HG02840 (cell line): ENCODE results near the gene SULT2B1.

ENCODE experiments used
- ATAC-seq: cut with Tn5 transposase; IDR thresholded peaks from one replicate; pipeline ENCODE4 v1.9.1; 2021; ENCODE audit warnings: mild to moderate bottlenecking, moderate library complexity, moderate number of reproducible peaks; ENCODE audit not compliant: unreplicated experiment, low FRiP score

SULT2B1 gene

DNA sequence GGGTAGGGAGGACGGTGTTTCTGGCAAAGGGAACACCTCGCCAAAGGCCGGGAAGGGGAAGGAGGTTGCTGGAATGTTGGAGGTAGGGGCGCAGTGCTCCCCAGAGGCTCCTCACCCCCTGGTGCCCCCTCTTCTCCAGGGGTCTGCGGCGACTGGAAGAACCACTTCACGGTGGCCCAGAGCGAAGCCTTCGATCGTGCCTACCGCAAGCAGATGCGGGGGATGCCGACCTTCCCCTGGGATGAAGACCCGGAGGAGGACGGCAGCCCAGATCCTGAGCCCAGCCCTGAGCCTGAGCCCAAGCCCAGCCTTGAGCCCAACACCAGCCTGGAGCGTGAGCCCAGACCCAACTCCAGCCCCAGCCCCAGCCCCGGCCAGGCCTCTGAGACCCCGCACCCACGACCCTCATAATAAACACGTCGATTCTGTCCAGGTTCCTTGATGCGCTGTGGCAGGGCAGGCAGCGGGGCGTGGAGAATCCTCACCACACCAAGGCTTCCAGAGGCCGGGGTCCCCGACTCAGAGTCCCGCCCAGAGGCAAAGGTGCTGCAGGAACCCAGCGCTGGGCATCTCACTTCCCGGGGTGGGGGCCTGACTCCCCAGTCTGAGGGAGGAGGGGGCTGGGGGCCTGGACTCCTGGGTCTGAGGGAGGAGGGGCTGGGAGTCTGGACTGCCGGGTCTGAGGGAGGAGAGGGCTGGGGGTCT is 47.2 kb downstream of the SULT2B1 start:
- ATAC-seq: no peak

GRCh38 chr19:48600679-48601417 is 48.9 kb downstream of the SULT2B1 start:
- no peak for ATAC-seq

DNA sequence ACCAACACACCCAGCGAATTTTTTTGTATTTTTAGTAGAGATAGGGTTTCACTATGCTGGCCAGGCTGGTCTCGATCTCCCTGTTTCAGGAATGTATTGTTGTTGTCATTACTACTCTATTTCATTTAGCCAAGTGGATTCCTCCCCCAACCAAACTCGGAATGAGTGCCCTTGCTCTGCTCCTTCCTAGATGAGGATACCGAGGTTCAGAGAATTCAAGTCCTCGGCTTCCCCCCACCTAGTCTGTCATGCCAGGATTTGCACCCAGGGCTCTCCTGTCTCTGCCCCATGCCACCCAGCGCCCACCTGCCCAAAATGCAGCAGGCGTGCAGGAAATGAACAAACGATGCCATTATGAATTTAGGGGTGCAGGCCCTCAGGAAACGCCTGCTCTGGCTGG is 51.0 kb downstream of the SULT2B1 start:
- no peak for ATAC-seq

DNA sequence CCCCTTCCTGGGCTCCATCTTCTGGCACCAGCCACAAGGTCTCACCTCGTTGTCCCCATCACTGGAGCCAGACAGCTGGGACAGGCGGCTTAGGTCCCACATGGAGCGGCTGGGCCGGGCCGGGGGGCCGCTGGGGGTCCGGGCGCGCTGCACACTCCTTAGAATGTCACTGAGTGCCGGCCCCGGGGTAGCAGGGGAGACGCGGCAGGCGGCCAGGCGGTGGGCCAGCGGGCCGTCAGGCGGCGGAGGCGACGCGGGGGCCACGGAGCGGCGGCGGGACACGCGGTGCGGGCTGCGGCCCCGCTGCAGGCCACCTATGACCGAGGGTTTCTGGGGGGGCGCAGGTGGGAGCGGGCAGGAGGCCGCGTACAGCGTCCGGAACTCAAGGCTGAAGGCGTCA is 51.5 kb downstream of the SULT2B1 start:
- no peak for ATAC-seq

GRCh38 chr19:48603850-48604249 is 51.9 kb downstream of the SULT2B1 start:
- no peak for ATAC-seq

DNA sequence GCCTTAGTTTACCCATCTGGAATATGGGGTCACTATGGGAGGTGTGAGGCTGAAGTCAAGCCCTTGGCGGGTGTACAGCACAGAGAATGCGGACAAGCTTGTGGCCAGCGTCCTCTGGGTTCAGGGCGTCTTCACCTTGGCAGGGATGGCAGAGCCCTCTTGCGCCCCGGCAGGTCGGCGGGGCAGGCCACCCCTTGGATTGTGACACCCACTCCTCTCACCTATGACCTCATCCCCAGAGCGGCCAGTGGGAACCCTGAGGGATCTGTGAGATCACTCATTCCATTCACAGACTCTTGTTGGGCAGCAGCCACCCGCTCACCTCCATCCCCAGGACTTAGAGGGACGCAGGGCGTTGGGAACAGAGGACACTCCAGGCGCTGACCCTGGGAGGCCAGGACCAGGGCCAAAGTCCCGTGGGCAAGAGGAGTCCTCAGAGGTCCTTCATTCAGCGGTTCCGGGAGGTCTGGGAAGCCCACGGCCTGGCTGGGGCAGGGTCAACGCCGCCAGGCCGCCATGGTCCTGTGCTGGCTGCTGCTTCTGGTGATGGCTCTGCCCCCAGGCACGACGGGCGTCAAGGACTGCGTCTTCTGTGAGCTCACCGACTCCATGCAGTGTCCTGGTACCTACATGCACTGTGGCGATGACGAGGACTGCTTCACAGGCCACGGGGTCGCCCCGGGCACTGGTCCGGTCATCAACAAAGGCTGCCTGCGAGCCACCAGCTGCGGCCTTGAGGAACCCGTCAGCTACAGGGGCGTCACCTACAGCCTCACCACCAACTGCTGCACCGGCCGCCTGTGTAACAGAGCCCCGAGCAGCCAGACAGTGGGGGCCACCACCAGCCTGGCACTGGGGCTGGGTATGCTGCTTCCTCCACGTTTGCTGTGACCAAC is 54.7 kb downstream of the SULT2B1 start, which contains the start of gene SPACA4:
TSS of gene SPACA4 (plus strand) at position 280 of the 896 bp plus-strand sequence. CDS start at position 517, 237 bp downstream.
- ATAC-seq: no peak

DNA sequence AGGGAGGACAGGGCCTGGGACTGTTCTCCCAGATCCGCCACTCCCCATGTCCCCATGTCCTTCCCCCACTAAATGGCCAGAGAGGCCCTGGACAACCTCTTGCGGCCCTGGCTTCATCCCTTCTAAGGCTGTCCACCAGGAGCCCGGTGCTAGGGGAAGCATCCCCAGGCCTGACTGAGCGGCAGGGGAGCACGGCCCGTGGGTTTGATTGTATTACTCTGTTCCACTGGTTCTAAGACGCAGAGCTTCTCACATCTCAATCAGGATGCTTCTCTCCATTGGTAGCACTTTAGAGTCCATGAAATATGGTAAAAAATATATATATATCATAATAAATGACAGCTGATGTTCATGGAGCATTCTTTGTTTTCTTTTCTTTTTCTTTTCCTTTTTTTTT is 55.4 kb downstream of the SULT2B1 start:
- ATAC-seq: no peak

DNA sequence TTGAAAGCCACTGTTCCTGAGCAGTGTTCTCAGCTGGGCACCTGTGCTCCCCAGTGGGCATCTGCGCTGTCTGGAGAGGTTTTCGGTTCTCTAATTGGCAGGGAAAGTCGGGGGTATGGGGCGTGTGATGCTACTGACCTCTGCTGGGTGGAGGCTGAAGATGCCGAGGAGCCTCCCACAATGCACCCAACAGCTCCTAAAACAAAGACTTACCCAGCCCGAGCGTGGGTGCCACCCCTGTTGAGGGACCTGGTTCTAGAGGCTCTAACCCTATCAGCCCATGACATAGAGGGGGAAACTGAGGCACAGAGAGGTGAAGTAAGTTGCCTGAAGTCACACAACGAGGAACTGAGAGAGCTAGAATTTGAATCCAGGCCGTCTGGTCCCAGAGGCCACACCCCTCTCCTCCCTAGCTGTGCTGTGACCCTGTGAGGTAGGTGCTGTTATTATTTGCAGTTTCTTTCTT is 56.9 kb downstream of the SULT2B1 start:
- ATAC-seq: no peak

- no peak for ATAC-seq
Observed at GRCh38 chr19:48609571-48610108, 57.7 kb downstream of the SULT2B1 start.

DNA sequence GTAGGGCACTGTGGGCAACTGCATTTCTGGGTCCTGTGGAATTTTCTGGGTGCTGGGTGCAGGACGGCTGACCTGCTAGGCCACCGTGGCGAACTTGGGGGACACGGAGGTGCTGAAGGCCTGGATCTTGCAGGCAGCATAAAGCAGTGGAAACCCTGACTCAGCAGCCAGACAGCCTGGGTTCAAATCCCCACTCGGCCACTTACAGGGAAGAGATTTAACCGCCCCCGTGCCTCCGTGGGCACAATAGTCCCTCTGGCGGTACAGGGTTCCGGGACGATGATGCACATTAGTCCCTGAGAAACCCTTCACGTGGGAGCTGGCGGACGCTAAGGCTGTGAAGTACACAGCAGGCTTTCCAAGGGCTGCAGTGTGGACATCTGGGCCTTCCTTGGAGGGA is 59.9 kb downstream of the SULT2B1 start:
- ATAC-seq: no peak

- ATAC-seq: no peak
Observed at GRCh38 chr19:48613024-48613851, 61.3 kb downstream of the SULT2B1 start.

- ATAC-seq: no peak
Observed at GRCh38 chr19:48613852-48614435, 62.0 kb downstream of the SULT2B1 start.

GRCh38 chr19:48614436-48615230 is 62.7 kb downstream of the SULT2B1 start, which contains the start of gene FAM83E:
FAM83E (minus strand) TSS chr19:48615076; CDS start chr19:48613372, 1,704 bp downstream.
- ATAC-seq: no peak

DNA sequence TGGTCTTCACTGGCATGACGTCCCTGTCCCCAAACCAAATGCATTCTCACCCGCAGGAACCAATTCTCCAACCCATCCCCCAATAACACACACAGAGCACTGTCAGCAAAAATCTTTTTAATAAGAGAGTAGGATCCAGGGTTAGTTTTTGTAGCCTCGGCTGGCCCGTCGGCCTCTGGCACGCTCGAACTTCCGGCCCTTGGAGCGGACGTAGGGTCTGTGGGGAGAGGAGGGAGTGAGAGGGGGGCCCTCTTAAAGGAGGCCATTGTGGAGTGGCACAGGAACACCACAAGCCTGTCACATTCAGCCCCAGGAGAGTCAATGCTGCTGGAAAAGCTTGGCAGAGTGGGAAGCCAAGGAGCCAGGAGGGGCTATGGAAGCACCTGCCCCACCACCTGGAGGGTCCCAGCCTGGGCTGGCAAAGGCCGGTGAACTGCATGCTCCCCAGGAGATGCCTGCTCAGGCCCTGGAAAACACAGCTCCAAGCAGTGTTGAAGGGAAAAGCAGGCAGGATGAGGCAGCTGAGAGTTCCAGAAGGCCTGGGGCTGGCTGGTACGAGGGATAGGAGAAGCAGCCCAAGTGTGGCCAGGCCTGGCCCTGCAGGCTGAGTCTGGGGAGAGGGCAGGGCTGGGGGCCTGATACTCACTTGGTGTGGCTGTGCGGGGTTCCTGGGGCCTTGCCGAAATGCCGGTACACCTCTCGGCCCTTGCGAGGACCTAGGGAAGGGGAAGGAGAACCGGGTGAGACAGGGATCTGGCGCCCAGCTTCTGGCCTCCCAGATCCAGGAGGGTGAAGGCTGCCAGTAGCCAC is 63.5 kb downstream of the SULT2B1 start:
- no peak for ATAC-seq

DNA sequence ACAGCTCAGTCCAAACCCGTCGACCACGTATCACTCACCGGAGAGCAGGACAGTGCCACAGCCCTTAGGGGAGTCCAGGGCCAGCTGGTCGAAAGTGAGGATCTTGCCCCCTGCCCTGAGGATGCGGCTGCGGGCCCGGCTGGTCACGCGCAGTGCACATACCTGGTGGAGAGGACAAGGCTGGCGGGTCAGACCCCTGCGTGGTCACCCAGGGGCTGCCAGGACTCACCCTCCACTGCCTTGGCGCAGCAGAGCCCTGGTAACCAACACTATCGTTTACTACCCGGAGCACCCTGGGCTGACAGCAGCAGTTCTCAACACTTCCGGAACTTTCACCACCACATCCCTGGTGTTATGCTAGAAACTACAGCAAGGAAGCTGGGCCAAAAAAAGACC is 64.1 kb downstream of the SULT2B1 start:
- no peak for ATAC-seq

- ATAC-seq: no peak
Observed at GRCh38 chr19:48616491-48617056, 64.6 kb downstream of the SULT2B1 start.
